CD4-positive, CD25-positive, alpha-beta regulatory T cell (primary cell): ENCODE measurements around the gene GRK3. TPM values are rescaled to one million over a fixed set of nuclear protein-coding genes. Genes with fewer than 3 reads are reported as not detected.

Experiments
- ATAC-seq, 2 donors: fragments of 150-1000 bp; cut with Tn5 transposase; one replicate each; pipeline ENCODE4 v1.10.0; 2021; ENCODE audit warnings: low read depth in 2 of 2, moderate number of reproducible peaks in 2 of 2, moderate library complexity in 1 of 2
- DNase-seq, 3 donors: peaks; one replicate each; pipeline versions ENCODE4 v3.0.0 to v3.0.0-alpha.2; 2012 to 2022; ENCODE audit warnings: mixed read lengths in 1 of 3
- H3K27ac ChIP-seq: one replicate; pipeline ENCODE4 v1.7.0; 2013; ENCODE audit warnings: mild to moderate bottlenecking, low read length; ENCODE audit not compliant: insufficient read depth, poor library complexity, severe bottlenecking
- H3K27me3 ChIP-seq: one replicate; pipeline ENCODE4 v1.7.0; 2013; ENCODE audit warnings: low read length; ENCODE audit not compliant: control insufficient read depth, insufficient read depth
- H3K36me3 ChIP-seq: one replicate; pipeline ENCODE4 v1.7.0; 2013; ENCODE audit warnings: mild to moderate bottlenecking, low read length, moderate library complexity; ENCODE audit not compliant: control insufficient read depth, insufficient read depth
- H3K4me1 ChIP-seq: 2 replicates; pipeline ENCODE4 v1.7.0; 2013; ENCODE audit warnings: mild to moderate bottlenecking, low read length; ENCODE audit not compliant: insufficient read depth, control insufficient read depth, poor library complexity, severe bottlenecking
- H3K4me3 ChIP-seq: one replicate; pipeline ENCODE4 v1.7.0; 2013; ENCODE audit warnings: low read depth, mild to moderate bottlenecking, low read length, moderate library complexity
- H3K9me3 ChIP-seq, 2 experiments: 1 replicate in 1 of 2; 2 replicates in 1 of 2; pipeline ENCODE4 v1.7.0; 2013; ENCODE audit warnings: low read length in 2 of 2, mild to moderate bottlenecking in 1 of 2, moderate library complexity in 1 of 2; ENCODE audit not compliant: control insufficient read depth in 2 of 2
- H3K27ac Mint-ChIP-seq, 3 donors: one replicate each; pipeline ENCODE4 v1.8.0; 2020 to 2022; ENCODE audit warnings: mild to moderate bottlenecking in 3 of 3, mixed read lengths in 3 of 3, moderate library complexity in 2 of 3
- H3K27me3 Mint-ChIP-seq: one replicate; pipeline ENCODE4 v1.8.0; 2022; ENCODE audit warnings: mild to moderate bottlenecking, mixed read lengths
- H3K36me3 Mint-ChIP-seq: one replicate; pipeline ENCODE4 v1.8.0; 2020; ENCODE audit warnings: mixed read lengths
- H3K4me1 Mint-ChIP-seq, 4 donors: one replicate each; pipeline ENCODE4 v1.8.0; 2020 to 2022; ENCODE audit warnings: mixed read lengths in 4 of 4, mild to moderate bottlenecking in 1 of 4
- H3K4me3 Mint-ChIP-seq, 4 donors: one replicate each; pipeline ENCODE4 v1.8.0; 2020 to 2022; ENCODE audit warnings: mild to moderate bottlenecking in 4 of 4, mixed read lengths in 4 of 4, moderate library complexity in 3 of 4
- H3K9me3 Mint-ChIP-seq, 7 donors: one replicate each; pipeline ENCODE4 v1.8.0; 2020 to 2022; ENCODE audit warnings: mixed read lengths in 7 of 7, mild to moderate bottlenecking in 3 of 7, moderate library complexity in 2 of 7
- polyA plus RNA-seq, 4 donors: library from polyadenylated mRNA; unstranded; fragments of 300-500 nt; fragmentation: Illumina TruSeq; gene quantifications; one replicate each; pipeline ENCODE4 v1.2.3, GENCODE V29; 2021
- total RNA-seq: library from RNA; stranded (reverse); gene quantifications from one replicate; pipeline ENCODE4 v1.2.3, GENCODE V29; 2022

GRK3 gene
- total and polyA plus RNA-seq, 5 donors from 2014 or later: 0.51 to 3.5 (median 1.1) TPM

DNA sequence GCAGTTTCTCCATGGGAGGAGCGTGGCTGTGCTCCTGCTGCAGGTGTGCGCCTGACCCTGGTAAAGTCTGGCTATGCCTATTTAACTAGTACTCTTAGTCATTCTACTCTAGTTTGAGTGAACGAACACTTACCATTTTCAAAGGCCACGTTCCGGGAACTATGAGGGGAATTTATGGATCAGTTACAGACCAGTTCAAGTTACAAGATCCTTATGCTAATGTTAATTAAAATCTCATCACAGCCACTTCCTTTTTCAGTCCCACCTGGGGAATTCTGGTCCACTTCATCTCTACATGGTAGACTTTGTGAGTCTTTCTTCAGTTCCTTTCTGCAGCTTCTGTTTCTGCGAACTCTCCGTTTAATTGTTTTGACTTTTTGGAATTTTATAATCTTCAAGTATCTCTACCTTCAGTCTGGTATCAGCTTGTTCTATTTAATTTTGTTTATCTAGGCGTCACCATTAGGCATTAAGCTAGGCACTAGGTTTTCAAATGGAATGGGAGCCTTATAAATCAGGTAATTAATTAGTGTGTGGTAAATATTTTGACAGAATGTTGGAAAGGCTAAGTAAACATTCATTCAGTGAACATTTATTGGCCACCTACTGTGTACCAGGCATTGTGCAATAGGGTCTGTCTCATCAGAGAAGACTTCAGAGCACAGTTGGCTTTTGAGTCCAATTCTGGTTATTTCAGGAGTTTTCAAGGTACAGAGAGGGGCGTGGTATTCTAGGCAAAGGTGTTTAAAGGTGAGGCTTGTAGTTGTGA lies 78.9 kb downstream of the GRK3 start:
- H3K4me3 ChIP-seq: no peak overlapping the region
- Mint-ChIP-seq H3K27ac (peak overlapping the region in 1 of 3 donors; percentile 51), H3K4me3 (peak overlapping the region in 1 of 4 donors; percentile 28), H3K4me1 (peaks cover 0 to 8% (median 3%) of the 10 kb centered on the region in 4 donors), H3K9me3 (peaks cover 0 to 9% (median 2%) of the 10 kb centered on the region in 7 donors), H3K36me3 (peaks cover 29% of the 10 kb centered on the region), H3K27me3 (no peaks in the 10 kb centered on the region)
- ATAC-seq: no peak
- H3K9me3 ChIP-seq: peaks cover 0 to 4% of the 10 kb centered on the region in 2 experiments
- H3K4me1 ChIP-seq: no peaks in the 10 kb centered on the region
- H3K36me3 ChIP-seq: no peaks in the 10 kb centered on the region
- no peak overlapping the region for H3K27ac ChIP-seq
- H3K27me3 ChIP-seq: no peaks in the 10 kb centered on the region
- DNase-seq: no peak

DNA sequence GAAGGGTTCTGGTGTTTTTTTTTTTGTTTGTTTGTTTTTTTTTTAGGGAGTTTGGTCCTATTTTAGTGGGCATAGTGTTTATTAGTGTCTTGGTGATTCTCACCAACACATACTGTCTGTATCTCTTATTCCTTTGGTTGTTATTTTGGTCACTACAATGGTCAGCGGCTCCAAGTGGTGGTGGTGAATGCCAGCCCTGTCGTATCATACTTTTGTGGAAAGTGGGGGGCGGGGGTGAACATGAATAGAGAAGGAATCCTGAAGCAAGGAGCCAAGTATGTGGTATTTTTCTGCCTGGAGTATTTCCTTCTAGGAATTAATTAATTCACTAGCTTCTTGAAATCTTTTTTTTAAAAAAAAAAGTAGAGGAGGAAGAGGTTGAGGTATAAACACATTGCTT lies 79.6 kb downstream of the GRK3 start:
- ATAC-seq: no peak
- Histone ChIP-seq H3K9me3 (peaks cover 0 to 4% of the 10 kb centered on the region in 2 experiments), H3K36me3 (no peaks in the 10 kb centered on the region), H3K27me3 (no peaks in the 10 kb centered on the region), H3K4me3 (no peak overlapping the region), H3K27ac (no peak overlapping the region), H3K4me1 (no peaks in the 10 kb centered on the region)
- DNase-seq: no peak
- peaks cover 0 to 8% (median 3%) of the 10 kb centered on the region in 4 donors for H3K4me1 Mint-ChIP-seq
- H3K4me3 Mint-ChIP-seq: no peak overlapping the region
- peaks cover 0 to 9% (median 2%) of the 10 kb centered on the region in 7 donors for H3K9me3 Mint-ChIP-seq
- no peaks in the 10 kb centered on the region for H3K27me3 Mint-ChIP-seq
- H3K27ac Mint-ChIP-seq: peak overlapping the region in 1 of 3 donors; percentile 51
- peaks cover 27% of the 10 kb centered on the region for H3K36me3 Mint-ChIP-seq

DNA sequence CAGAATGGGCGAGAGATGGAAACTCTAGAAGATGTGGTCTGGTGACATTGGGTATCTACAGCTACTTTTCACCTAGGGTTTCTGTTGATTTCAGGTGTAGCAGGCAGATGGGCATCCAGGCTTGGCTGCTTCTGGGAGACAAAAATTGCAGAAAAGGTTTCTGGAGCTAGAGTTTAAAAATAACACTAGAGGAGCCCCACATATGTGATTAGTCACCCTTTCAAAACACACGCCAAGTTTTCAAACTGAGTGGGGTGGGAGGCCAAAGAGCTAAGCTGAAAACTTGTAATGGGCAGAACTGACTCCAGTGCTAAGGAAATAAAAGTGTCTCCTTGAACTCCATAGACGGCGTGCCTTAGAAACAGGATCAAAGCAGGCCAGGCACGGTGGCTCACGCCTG lies 80.8 kb downstream of the GRK3 start:
- Mint-ChIP-seq H3K4me3 (no peak overlapping the region), H3K36me3 (peaks cover 27% of the 10 kb centered on the region), H3K27ac (no peak overlapping the region), H3K27me3 (no peaks in the 10 kb centered on the region), H3K9me3 (peaks cover 0 to 5% (median under 1%) of the 10 kb centered on the region in 7 donors), H3K4me1 (peaks cover 0 to 8% (median 3%) of the 10 kb centered on the region in 4 donors)
- H3K4me3 ChIP-seq: no peak overlapping the region
- no peaks in the 10 kb centered on the region for H3K36me3 ChIP-seq
- H3K27ac ChIP-seq: no peak overlapping the region
- H3K4me1 ChIP-seq: no peaks in the 10 kb centered on the region
- peaks cover 0 to under 1% of the 10 kb centered on the region in 2 experiments for H3K9me3 ChIP-seq
- H3K27me3 ChIP-seq: no peaks in the 10 kb centered on the region
- DNase-seq (no peak), ATAC-seq (no peak)

DNA sequence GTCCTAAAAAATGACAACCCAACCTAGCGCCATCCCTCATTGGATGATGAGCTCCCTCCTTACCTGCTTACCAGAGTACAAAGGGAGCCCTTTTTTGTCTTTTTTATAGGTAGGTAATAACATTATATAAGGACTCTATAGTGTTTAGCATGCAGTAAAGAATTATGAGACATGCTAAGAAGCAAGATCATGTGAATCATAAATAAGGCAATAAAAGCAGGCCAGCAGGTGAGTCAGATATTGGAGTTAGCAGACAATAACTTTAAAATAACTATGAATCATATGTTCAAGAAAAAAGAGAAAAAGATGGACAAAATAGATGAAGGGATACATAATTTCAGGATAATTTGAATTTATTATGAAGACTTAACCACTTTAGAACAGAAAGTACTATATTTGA lies 81.5 kb downstream of the GRK3 start:
- Histone ChIP-seq H3K4me3 (no peak overlapping the region), H3K4me1 (no peaks in the 10 kb centered on the region), H3K9me3 (no peaks in the 10 kb centered on the region), H3K27ac (no peak overlapping the region), H3K27me3 (no peaks in the 10 kb centered on the region), H3K36me3 (no peaks in the 10 kb centered on the region)
- Mint-ChIP-seq H3K9me3 (peaks cover 0 to 5% (median 0%) of the 10 kb centered on the region in 7 donors), H3K4me1 (peaks cover 0 to 8% (median 3%) of the 10 kb centered on the region in 4 donors), H3K4me3 (no peak overlapping the region), H3K27ac (no peak overlapping the region), H3K27me3 (no peaks in the 10 kb centered on the region), H3K36me3 (peaks cover 27% of the 10 kb centered on the region)
- DNase-seq: no peak
- no peak for ATAC-seq

DNA sequence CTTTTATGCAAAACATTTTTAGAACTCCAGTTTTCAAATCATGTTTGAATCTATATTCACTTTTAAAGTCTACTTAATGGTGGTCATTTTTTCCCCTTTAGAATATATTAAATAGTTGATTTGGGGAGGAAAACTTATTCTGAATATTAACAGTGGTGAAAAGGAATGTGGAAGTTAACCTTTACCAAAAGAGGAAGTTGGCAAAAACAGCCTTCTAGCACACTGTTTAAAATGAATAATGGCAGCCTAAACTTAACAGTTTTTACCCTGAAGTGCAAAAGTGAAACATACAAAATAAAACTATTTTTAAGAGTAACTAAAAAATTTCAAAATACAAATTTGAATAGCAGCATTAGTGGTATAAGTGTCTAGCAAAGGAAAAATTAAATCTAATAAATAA lies 86.4 kb downstream of the GRK3 start:
- Mint-ChIP-seq H3K36me3 (peaks cover 14% of the 10 kb centered on the region), H3K27ac (no peak overlapping the region), H3K9me3 (peaks cover 0 to 2% (median 0%) of the 10 kb centered on the region in 7 donors), H3K27me3 (no peaks in the 10 kb centered on the region), H3K4me3 (no peak overlapping the region), H3K4me1 (peaks cover 0 to 3% (median under 1%) of the 10 kb centered on the region in 4 donors)
- DNase-seq: no peak
- no peaks in the 10 kb centered on the region for H3K27me3 ChIP-seq
- ATAC-seq: no peak
- H3K4me3 ChIP-seq: no peak overlapping the region
- no peaks in the 10 kb centered on the region for H3K4me1 ChIP-seq
- no peaks in the 10 kb centered on the region for H3K9me3 ChIP-seq
- H3K27ac ChIP-seq: no peak overlapping the region
- H3K36me3 ChIP-seq: no peaks in the 10 kb centered on the region

DNA sequence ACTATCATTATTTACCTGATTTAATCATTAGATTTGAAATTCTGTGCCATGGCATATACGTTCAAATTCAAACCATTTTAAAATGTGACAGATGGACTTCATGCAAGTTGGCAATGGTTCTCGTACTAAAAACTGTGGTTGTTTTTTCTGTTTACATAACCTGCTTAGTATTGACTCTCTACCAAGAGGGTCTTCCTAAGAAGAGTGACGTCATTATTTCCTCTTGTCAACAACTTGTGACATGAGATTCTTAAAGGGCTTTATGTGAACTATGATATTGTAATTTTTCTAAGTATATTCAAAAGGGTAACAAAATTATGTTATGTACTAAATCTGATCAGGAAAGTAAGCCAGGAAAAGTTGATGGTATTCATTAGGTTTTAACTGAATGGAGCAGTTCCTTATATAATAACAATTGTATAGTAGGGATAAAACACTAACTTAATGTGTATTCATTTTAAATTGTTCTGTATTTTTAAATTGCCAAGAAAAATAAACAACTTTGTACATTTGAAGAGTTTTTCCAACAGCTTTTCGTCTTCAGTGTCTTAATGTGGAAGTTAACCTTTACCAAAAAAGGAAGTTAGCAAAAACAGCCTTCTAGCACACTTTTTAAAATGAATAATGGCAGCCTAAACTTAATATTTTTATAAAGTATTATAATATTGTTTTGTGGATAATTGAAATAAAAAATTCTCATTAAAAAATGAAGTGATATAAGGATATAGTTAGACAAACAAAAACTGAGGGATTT lies 87.0 kb downstream of the GRK3 start:
- Mint-ChIP-seq H3K36me3 (peaks cover 9% of the 10 kb centered on the region), H3K4me3 (no peak overlapping the region), H3K27me3 (no peaks in the 10 kb centered on the region), H3K4me1 (peaks cover 0 to 4% (median 2%) of the 10 kb centered on the region in 4 donors), H3K9me3 (peaks cover 0 to 2% (median 0%) of the 10 kb centered on the region in 7 donors), H3K27ac (no peak overlapping the region)
- Histone ChIP-seq H3K9me3 (no peaks in the 10 kb centered on the region), H3K4me3 (no peak overlapping the region), H3K27ac (no peak overlapping the region), H3K36me3 (no peaks in the 10 kb centered on the region), H3K27me3 (no peaks in the 10 kb centered on the region), H3K4me1 (no peaks in the 10 kb centered on the region)
- ATAC-seq (no peak), DNase-seq (no peak)

DNA sequence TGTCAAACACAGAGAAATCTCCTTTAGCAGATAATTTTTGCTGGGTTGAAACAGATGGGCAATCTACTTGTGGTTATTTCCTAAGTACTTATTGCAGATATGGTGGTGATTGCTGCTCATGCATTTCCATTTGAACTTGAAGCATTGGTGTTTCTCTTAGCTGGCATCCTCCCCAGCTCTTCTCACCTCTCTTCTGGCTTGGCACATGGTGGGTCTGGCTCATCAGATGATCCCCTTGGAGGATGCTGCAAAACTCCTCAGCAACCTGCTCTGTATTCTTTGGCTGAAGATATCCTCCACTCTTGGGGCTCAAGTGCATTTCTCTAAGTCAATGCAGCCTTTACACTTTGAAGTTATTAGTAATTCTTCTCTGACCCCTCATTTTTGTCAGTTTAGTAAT lies 90.2 kb downstream of the GRK3 start:
- H3K36me3 ChIP-seq: no peaks in the 10 kb centered on the region
- H3K4me3 ChIP-seq: no peak overlapping the region
- H3K9me3 ChIP-seq: no peaks in the 10 kb centered on the region
- Mint-ChIP-seq H3K27me3 (no peaks in the 10 kb centered on the region), H3K27ac (no peak overlapping the region), H3K4me1 (peaks cover 0 to 8% (median 7%) of the 10 kb centered on the region in 4 donors), H3K36me3 (no peaks in the 10 kb centered on the region), H3K9me3 (no peaks in the 10 kb centered on the region), H3K4me3 (no peak overlapping the region)
- no peak overlapping the region for H3K27ac ChIP-seq
- no peaks in the 10 kb centered on the region for H3K27me3 ChIP-seq
- ATAC-seq (no peak), DNase-seq (no peak)
- H3K4me1 ChIP-seq: no peaks in the 10 kb centered on the region
